Muscle of arm (tissue), 12 donors: ENCODE results near the gene FBXO5. TPM values are rescaled to one million over a fixed set of nuclear protein-coding genes. Genes with fewer than 3 reads are reported as not detected.
A peak's percentile ranks its signal among the peaks of the same experiment; 100 is the strongest.

Experiments
- DNase-seq: peaks from one replicate; pipeline ENCODE4 v3.0.0-alpha.2; 2013
- polyA plus RNA-seq, 12 donors: library from polyadenylated mRNA; unstranded; fragments of 120-200 nt; gene quantifications; one replicate each; pipeline ENCODE4 v1.2.1, GENCODE V29; 2013; ENCODE audit not compliant: insufficient read length in 12 of 12

The FBXO5 gene
- polyA plus RNA-seq, 12 donors: 11.5 to 23.0 (median 18.6) TPM; not detected in 1

DNA sequence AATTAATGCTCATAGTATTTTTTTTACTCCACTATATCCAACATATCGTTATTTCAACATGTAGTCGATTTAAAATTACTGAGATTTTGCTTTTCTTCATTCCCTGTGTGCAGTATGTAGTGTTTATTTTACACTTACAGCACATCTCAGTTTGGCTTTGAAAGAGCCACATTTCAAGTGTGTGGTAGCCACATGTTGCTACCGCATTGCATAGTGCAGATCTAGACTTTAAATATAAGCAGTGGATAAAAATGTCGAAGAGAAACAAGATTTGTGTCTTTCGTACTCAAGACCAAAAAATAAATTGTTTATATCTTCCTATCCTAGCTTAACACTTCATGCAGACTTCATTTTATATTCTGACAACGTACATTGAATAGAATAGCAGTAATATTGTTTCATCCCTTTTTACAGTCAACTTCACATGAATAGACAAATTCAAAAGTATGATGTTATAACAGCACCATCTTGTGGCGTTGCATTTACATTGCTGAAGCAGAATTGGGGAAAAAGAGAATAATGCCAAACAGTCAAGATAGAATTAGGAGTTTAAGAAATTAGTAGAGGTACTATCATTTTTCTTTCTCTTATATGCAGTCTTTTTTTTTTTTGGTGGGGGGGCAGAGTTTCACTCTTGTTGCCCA is 29.9 kb downstream of the FBXO5 start:
- DNase-seq: peak; percentile 15

DNA sequence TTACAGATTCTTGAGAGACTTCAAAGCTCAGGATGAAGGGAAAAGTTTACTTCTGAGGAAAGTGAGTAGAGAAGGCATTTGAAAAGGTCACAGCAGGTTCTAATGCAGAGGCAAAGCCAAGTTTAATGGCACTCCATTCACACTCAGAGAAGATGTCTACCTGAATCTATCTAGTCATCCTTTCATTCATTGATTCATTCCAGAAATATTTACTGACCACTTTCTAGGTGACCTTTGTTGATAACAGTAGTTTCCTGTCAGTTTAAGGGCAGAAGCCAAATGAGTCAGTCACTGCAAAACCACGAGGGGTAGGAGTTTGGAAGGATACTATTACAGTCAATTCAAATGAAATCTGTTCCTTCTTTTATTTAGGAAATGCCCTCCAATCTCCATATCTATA is 30.8 kb downstream of the FBXO5 start:
- DNase-seq: no peak

DNA sequence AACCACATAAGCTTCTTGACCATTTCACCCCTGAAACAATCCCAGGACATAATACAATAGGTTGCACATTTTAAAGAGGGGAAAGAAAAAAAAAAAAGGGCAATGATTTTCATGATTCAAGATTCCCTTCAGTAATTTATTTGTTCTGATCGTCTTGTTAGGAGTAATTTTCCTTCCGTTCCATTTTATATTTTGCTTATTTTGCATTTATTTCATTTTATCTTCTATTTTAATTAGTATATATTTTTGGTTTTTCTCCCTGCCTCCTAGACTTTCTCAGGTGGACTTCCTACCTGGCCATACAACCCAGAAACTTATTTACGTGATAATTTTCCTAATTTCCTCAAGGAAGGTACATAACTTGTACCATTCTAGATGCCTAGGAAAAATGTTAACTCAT is 32.6 kb downstream of the FBXO5 start:
- no peak for DNase-seq

DNA sequence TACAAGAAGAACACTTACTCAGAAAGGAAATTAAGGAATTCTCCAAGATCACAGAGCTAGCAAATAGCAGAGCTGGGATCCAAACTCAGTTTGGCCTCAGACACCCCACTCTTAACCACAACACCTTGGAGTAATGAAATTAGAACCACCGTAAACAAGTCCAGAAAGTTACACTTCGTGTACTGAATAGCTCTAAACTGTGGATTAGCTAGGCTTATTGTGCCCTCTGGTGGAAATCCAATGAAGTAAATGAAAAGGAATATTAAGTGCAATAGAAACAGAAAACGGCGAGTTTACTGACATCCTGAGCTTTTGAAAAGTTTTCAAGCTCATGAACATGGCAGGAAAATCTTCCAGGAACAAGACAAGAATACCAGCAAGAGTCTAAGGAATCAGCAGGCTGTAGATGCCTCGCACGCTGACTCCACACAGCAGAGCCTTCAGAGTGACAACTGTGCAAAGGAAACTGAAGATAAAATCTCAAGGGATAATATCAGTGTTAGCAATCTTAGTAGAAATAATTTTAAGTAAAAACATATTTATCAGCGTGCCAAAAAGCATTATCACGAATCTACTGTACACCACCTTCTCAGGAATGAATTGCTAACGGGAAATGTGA is 34.6 kb downstream of the FBXO5 start:
- DNase-seq: peak; percentile 35

DNA sequence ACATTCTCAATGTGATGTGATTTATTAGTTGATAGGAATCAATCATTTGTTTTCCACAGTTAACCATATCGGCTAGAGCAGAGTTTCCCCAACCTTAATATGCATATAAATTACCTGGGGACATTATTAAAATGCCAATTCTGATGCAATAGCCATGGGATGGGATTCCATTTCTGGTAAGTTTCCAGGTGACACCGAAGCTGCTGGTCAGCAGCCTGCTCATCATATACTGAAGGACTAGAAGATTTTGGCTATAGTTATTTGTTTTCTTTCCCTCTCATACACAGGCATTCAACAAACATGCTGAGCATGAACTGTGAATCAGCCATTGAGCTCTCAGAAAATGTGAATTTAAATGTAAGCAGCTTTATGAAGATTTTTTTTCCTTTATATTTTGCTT is 35.8 kb downstream of the FBXO5 start:
- no peak for DNase-seq

DNA sequence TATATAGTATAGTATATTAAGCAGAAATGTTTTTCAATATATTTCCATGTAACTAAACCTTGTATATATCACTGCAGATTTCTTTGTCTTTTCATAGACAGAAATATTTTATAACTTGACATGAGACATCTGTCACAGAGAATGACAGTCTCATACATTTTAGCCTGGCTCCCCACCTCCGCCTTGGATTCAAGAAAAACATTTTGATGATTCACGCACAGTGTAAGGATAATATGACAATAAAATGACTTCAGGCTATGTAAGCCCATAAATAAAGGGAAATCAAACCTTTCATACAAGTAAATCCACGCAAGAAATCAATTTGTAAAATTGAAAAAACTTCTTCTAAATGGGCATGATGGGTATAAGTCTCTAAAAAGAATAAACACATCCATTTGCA is 36.4 kb downstream of the FBXO5 start:
- no peak for DNase-seq

DNA sequence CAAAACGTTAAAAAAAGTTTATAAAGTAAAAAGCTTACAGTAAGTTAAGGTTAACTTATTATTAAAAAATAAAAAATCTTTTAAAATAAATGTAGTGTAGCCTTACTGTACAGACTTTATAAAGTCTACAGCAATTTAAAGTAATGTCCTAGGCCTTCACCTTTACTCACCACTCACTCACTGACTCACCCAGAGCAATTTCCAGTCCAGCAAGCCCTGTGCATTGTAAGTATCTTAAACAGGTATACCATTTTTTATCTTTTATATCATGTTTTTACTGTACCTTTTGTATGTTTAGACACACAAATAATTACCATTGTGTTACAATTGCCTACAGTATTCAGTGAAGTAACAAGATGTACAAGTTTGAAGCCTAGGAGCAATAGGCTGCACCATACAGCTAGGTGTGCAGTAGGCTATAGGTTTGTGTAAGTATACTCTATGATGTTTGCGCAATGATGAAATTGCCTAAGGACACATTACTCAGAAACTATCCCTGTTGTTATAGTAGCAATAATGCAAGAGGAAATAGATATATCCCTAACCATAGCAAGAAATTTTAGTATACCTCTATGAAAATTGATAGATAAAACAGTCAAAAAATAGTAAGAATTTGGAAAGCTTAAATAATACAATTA is 39.5 kb downstream of the FBXO5 start:
- no peak for DNase-seq

DNA sequence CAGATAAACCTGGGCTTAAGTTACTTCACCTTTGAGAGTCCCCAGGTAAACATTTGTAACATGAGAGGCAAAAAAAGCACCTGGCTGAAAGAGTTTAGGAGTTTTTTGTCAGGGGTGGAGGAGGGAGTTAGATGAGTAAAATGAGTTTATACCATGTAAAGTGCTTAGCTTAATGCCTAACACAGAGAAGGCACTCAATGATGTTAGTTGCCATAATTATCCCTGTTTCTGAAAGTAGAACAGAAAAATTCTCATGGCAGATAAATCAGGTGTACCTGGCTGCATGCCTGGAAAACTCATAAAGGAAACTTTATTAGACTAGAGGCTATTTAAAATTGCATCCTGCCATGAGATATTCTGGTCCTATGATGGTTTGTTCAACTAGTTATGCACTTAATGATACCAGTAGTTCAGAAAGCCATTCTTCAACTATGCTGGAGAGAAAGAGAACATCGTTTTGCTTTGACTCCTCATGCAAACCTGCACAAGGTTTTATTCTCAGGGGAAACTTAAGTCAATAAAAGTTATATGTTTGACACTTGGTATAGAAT is 40.4 kb downstream of the FBXO5 start:
- no peak for DNase-seq

DNA sequence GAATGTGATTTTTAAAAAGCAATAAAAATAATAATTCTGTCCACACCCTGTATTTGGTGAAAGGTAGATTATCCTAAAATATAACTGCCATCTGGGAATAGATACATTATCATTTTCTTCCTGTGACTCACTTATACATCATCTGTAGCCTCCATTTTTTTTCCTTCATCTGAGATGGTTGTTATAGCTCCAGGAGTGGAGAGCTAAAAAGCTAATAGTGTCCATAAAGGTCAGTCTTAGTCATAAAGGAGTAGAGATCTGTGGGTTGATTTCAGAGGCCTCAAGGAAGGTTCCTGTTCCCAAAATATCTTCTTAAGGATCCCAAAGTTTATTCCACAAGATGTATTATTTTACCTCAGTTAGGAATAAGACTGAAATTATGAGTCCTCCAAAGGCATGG is 41.1 kb downstream of the FBXO5 start:
- DNase-seq: no peak

DNA sequence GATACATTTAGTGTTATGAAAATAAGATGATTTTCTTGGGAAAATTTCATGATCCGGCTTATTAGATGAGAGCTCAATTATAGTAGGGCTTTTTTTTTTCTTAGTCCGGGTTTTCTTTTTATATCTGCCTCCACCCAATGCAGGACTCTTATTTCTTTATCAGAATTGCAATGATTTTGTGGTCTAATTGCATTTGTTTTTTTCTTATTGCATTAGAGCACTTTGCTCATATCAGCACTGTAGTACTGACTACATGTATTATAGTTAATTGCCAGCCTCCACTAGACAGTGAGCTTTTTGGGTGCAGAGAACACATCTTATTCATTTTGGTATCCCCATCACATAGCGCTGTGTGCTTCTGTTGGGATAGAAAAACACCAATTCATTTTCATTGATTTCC is 50.0 kb downstream of the FBXO5 start:
- no peak for DNase-seq

DNA sequence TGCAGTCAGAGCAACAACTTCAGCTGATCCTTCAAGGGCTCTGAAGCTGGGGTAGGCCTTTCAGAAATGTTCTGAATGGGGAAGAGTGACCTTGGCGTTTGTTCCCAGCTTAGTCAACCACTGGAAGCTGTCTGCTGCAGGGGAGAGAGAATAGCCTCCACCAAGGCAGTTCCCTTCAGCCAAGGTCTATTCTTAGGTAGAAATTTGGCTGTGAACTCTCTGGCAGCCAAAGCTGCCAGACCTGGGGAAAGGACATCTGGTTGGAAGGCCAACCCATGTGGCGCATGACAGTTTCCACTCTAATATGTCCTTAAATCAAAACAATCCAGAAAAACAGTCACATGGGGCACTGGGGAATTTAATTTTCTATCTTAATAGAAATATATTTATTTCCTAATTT is 60.1 kb downstream of the FBXO5 start:
- DNase-seq: no peak

Other genes starting within 250 kb of the FBXO5 start
- 10 to 100 TPM in 1 of 12 donors, 1 to 10 TPM in 7, under 1 TPM in 3, not detected in 1; 0.58 to 18.6 (median 2.2) TPM for gene VIP, start 232.2 kb downstream of the FBXO5 start, polyA plus RNA-seq
- 10 to 100 TPM in 11 of 12 donors, not detected in 1; 16.4 to 40.5 (median 22.0) TPM for gene MTRF1L, start 19.7 kb upstream of the FBXO5 start, polyA plus RNA-seq
- 1 to 10 TPM in 6 of 12 donors, under 1 TPM in 5, not detected in 1; 0.78 to 4.3 (median 1.1) TPM for gene RGS17, start 148.2 kb upstream of the FBXO5 start, polyA plus RNA-seq